ENCODE results near the gene ADAMTS17. TPM values are rescaled to one million over a fixed set of nuclear protein-coding genes. Genes with fewer than 3 reads are reported as not detected.

Gene ADAMTS17
- total RNA-seq, 1 donor from 2014 or later: 1.5 TPM

DNA sequence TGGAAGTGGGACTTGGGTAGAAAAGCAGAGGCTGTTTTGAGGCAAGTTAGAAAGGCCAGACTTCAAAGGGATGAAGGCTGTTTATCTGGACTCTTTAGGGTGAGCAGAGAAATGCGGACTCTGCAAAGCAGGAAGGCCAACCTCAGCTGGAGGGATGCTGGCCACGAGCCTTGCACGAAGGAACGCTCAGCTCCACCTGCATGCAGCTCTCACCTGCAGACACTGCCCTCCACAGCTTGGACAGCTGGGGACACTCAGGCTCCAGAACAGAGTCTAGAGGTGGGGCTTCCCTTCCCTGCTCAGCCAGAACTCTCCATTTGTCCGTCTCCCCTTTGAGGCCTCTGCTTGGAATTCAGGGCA is 229.7 kb downstream of the ADAMTS17 start:
- TF ChIP-seq EZH2 (IDR thresholded peaks at IDR 0.05): no peak
- TF ChIP-seq, protein P1, sequence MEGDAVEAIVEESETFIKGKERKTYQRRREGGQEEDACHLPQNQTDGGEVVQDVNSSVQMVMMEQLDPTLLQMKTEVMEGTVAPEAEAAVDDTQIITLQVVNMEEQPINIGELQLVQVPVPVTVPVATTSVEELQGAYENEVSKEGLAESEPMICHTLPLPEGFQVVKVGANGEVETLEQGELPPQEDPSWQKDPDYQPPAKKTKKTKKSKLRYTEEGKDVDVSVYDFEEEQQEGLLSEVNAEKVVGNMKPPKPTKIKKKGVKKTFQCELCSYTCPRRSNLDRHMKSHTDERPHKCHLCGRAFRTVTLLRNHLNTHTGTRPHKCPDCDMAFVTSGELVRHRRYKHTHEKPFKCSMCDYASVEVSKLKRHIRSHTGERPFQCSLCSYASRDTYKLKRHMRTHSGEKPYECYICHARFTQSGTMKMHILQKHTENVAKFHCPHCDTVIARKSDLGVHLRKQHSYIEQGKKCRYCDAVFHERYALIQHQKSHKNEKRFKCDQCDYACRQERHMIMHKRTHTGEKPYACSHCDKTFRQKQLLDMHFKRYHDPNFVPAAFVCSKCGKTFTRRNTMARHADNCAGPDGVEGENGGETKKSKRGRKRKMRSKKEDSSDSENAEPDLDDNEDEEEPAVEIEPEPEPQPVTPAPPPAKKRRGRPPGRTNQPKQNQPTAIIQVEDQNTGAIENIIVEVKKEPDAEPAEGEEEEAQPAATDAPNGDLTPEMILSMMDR (IDR thresholded peaks at IDR 0.05): no peak
- no peak for TF ChIP-seq EZH2phosphoT487 (IDR thresholded peaks at IDR 0.05)
- DNase-seq (ENCODE audit: low spot score): no peak
- H3K27me3 Mint-ChIP-seq (ENCODE audit: insufficient read depth, low read depth): no peaks in the 10 kb centered on the region
- Histone ChIP-seq H3K79me2 (ENCODE audit: low read depth) (no peaks in the 10 kb centered on the region), H3K36me3 (no peaks in the 10 kb centered on the region), H3K4me1 (peaks cover 16% of the 10 kb centered on the region), H4K20me1 (ENCODE audit: low read depth) (no peaks in the 10 kb centered on the region), H3K9ac (no peak overlapping the region), H3F3A (ENCODE audit: low read depth) (no peaks in the 10 kb centered on the region), H3K4me3 (no peak overlapping the region), H2AFZ (replicated peaks) (no peak overlapping the region), H3K27me3 (no peaks in the 10 kb centered on the region), H3K27ac (no peak overlapping the region), H3K4me2 (no peak overlapping the region), H3K9me3 (ENCODE audit: low read depth) (no peaks in the 10 kb centered on the region)
- peaks cover 2% of the 10 kb centered on the region for H3K9me3 Mint-ChIP-seq
- no peak overlapping the region for H3K27ac Mint-ChIP-seq
- peaks cover 16% of the 10 kb centered on the region for H3K4me1 Mint-ChIP-seq
- peaks cover 4% of the 10 kb centered on the region for H3K36me3 Mint-ChIP-seq
- H3K4me3 Mint-ChIP-seq: no peak overlapping the region

DNA sequence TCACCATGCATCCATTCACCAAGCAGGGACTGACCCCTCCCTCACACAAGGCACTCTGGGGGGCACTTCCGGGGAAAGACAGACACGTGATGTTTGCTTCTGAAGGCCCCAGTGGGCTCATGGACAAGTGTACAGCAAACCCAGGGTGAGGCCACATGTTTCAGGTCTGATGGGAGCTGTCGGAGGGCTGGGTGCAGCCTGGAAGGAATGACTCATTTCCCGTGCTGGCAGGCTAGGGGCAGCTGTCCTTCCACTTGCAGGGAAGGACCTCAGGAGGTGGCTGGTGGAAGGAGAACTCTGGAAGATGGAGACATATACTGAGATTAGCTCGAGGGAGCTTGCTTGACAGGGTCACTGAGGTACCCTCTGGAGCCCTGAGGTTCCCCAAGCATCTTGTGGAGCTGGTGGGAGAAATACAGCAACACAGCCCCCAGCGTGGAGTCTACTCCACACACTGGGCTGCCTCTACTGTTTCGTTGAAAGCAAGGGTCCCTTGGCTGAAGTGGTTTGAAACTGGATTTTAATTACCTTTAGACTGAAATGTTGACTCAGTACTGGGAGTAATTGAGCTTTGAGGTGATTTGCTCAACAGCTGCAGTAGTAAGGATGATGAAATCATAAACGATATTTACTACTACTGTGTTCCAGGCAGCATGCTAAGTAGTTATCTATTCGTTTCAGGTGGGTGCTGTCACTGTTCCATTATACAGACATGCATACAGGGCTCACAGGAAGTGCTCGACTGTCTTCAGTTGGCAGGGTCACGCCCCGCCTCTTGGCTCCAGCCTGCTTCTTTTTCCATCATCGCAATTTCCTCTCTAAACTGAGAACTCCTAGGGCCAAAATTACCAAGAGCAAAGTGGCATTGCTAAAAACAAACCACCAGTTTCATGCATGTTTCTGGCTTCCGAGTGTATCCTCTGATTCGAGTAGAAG is 230.4 kb downstream of the ADAMTS17 start:
- Histone ChIP-seq H3K27ac (no peak overlapping the region), H3K9ac (no peak overlapping the region), H3K27me3 (no peaks in the 10 kb centered on the region), H4K20me1 (ENCODE audit: low read depth) (no peaks in the 10 kb centered on the region), H3K4me3 (no peak overlapping the region), H3K79me2 (ENCODE audit: low read depth) (no peaks in the 10 kb centered on the region), H3K36me3 (no peaks in the 10 kb centered on the region), H3K9me3 (ENCODE audit: low read depth) (no peaks in the 10 kb centered on the region), H3K4me2 (no peak overlapping the region), H2AFZ (replicated peaks) (no peak overlapping the region), H3F3A (ENCODE audit: low read depth) (no peaks in the 10 kb centered on the region), H3K4me1 (peaks cover 16% of the 10 kb centered on the region)
- Mint-ChIP-seq H3K4me1 (peaks cover 16% of the 10 kb centered on the region), H3K9me3 (peaks cover 2% of the 10 kb centered on the region), H3K36me3 (peaks cover 4% of the 10 kb centered on the region), H3K27ac (peak overlapping the region; percentile 52), H3K27me3 (ENCODE audit: insufficient read depth, low read depth) (no peaks in the 10 kb centered on the region), H3K4me3 (no peak overlapping the region)
- no peak for DNase-seq (ENCODE audit: low spot score)
- TF ChIP-seq, protein P1 (IDR thresholded peaks at IDR 0.05): no peak
- TF ChIP-seq EZH2 (IDR thresholded peaks at IDR 0.05): no peak
- TF ChIP-seq EZH2phosphoT487 (IDR thresholded peaks at IDR 0.05): no peak

DNA sequence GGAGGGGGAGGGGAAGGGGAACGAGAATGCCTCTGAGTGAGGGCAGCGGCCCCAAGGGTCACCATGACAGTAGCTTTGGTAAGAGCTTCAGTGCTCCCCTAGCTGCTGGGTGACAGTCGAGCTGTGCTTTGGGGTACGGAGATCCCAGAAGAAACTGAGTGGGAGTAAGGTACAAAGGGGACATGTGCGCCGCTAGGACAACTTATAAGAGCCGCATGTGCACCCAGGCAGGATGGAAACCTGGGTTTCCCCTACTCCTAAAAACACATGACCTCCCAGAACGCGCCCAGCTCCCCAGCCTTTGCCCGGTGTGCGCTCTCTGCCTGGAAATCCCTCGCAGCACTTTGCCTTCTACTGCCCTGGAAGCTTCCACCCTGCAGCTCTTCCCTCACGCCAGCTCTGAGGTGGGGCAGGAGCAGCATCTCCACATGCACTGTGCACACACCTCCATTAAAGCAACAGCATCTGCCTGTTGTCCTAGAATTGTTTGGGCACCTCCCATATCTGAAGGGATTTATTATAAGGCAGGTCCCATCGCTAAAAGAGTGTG is 232.2 kb downstream of the ADAMTS17 start:
- TF ChIP-seq, protein P1 (IDR thresholded peaks at IDR 0.05): no peak
- no peak for TF ChIP-seq EZH2 (IDR thresholded peaks at IDR 0.05)
- DNase-seq (ENCODE audit: low spot score): no peak
- H3K27me3 Mint-ChIP-seq (ENCODE audit: insufficient read depth, low read depth): no peaks in the 10 kb centered on the region
- H3K27ac Mint-ChIP-seq: no peak overlapping the region
- no peaks in the 10 kb centered on the region for H3K79me2 ChIP-seq (ENCODE audit: low read depth)
- no peak overlapping the region for H3K4me3 ChIP-seq
- no peaks in the 10 kb centered on the region for H3K9me3 ChIP-seq (ENCODE audit: low read depth)
- H3K27ac ChIP-seq: no peak overlapping the region
- no peak overlapping the region for H3K4me3 Mint-ChIP-seq
- peaks cover 2% of the 10 kb centered on the region for H3K9me3 Mint-ChIP-seq
- H3K36me3 Mint-ChIP-seq: peaks cover 4% of the 10 kb centered on the region
- no peak overlapping the region for H3K9ac ChIP-seq
- no peaks in the 10 kb centered on the region for H3F3A ChIP-seq (ENCODE audit: low read depth)
- no peaks in the 10 kb centered on the region for H3K36me3 ChIP-seq
- H3K4me1 Mint-ChIP-seq: peaks cover 10% of the 10 kb centered on the region
- no peak overlapping the region for H3K4me2 ChIP-seq
- no peak overlapping the region for H2AFZ ChIP-seq (replicated peaks)
- H3K27me3 ChIP-seq: no peaks in the 10 kb centered on the region
- no peaks in the 10 kb centered on the region for H4K20me1 ChIP-seq (ENCODE audit: low read depth)
- H3K4me1 ChIP-seq: peaks cover 11% of the 10 kb centered on the region

All from neural progenitor cell (in vitro differentiated cells).